ENCODE results near the gene SNAI1. TPM values are rescaled to one million over a fixed set of nuclear protein-coding genes. Genes with fewer than 3 reads are reported as not detected.
"Not testable (repeated sequence)": the region's sequence is repeated elsewhere in the genome, so short reads cannot be mapped to it uniquely, and the experiment has no call there.

The SNAI1 gene
- total RNA-seq, 1 donor from 2014 or later = 2.3 TPM

DNA sequence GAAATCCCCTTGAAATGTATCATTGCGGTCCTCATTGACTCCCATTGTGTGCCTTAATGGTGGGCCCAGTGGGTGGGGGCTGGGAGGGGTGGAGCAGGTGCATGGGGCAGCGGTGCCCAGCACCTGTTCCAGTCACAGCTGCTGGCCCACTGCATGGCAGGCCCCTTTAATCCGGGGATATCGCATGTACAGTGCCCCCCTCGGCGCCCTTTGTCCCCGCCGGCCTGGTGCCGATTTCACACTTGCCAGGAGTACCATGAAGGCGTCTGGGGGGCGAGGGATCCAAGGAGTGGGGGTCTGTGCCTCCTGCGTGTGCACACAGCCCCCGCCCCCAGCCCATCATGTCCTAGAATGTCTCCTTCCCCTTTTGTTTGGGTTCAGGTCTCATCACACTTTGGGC lies 2.8 kb downstream of the SNAI1 start:
- H3K4me3 Mint-ChIP-seq = no peak overlapping the region
- no peak for DNase-seq
- peaks cover 21% of the 10 kb centered on the region for H3K4me1 Mint-ChIP-seq
- H3K36me3 Mint-ChIP-seq (ENCODE audit: low read depth) = no peaks in the 10 kb centered on the region
- peaks cover 21% of the 10 kb centered on the region for H3K27me3 Mint-ChIP-seq
- intact Hi-C loops (cut with micrococcal nuclease) = no loop called here
- H3K27ac Mint-ChIP-seq = no peak overlapping the region
- no peaks in the 10 kb centered on the region for H3K9me3 Mint-ChIP-seq

DNA sequence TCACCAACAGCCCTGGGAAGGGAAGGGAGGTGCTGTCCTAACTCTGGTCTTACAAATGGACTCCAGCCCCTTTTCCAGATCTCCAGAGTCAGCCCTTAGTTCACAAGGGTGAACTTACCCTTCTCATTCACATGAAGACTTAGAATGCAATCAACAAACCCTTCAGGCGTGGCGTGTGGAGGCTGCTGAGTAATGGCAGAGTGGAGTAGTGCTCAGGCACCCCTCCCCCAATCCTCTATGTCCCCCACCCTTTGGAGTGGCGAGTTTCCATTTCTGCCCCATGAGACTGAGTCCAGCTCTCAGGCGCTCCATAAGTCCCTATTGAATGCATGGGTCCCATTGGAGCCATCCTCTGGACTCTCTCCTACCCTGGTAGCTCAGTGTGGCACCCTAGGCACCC lies 3.3 kb downstream of the SNAI1 start:
- Mint-ChIP-seq H3K4me1 (peaks cover 21% of the 10 kb centered on the region), H3K27me3 (peaks cover 18% of the 10 kb centered on the region), H3K27ac (no peak overlapping the region), H3K4me3 (no peak overlapping the region), H3K36me3 (ENCODE audit: low read depth) (no peaks in the 10 kb centered on the region), H3K9me3 (no peaks in the 10 kb centered on the region)
- intact Hi-C loops (cut with micrococcal nuclease) = no loop called here
- DNase-seq = no peak

DNA sequence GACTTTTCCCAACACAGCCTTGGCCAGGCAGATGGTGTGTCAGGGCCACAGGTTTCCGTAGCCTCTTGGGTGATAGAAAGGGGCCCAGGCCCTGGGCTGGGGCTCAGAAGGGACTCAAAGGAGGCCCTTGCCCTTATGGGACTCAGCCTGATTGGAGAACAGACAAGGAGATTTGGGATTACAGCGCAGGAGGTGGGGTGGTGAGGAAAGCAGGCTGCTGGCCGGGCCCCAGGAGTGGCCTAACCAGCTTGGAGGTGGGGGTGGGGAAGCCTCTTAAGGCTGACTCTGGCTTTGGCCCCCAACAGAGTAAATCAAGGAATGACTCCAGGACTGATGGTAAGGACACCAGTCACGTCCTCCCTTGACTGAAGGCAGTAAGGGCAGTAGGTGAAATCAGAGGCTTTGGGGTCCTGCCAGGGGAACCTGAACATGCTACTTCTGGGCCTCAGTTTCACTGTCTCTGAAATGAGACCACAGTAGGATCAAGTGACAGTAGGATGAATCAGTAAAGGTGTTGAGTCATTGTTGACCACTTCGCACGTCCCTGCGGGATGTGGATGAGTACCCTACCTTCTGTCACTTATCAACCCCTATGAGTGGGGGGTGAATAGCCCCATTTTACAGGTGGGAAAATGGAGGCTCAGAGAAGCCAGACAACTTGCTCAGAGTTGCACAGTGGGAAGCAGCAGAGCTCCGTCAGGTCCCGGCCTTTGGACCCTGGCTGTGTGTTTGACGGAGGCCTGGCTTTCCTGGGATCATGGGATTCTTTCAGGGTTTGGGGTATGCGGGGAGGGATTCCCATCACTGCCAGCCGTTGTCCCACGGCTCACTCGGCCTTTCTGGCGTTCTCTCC lies 4.5 kb downstream of the SNAI1 start:
- no peaks in the 10 kb centered on the region for H3K36me3 Mint-ChIP-seq (ENCODE audit: low read depth)
- DNase-seq = no peak
- H3K27ac Mint-ChIP-seq = no peak overlapping the region
- H3K27me3 Mint-ChIP-seq = peaks cover 9% of the 10 kb centered on the region
- H3K4me3 Mint-ChIP-seq = no peak overlapping the region
- intact Hi-C loops (cut with micrococcal nuclease) = no loop called here
- H3K4me1 Mint-ChIP-seq = peaks cover 18% of the 10 kb centered on the region
- H3K9me3 Mint-ChIP-seq = no peaks in the 10 kb centered on the region

DNA sequence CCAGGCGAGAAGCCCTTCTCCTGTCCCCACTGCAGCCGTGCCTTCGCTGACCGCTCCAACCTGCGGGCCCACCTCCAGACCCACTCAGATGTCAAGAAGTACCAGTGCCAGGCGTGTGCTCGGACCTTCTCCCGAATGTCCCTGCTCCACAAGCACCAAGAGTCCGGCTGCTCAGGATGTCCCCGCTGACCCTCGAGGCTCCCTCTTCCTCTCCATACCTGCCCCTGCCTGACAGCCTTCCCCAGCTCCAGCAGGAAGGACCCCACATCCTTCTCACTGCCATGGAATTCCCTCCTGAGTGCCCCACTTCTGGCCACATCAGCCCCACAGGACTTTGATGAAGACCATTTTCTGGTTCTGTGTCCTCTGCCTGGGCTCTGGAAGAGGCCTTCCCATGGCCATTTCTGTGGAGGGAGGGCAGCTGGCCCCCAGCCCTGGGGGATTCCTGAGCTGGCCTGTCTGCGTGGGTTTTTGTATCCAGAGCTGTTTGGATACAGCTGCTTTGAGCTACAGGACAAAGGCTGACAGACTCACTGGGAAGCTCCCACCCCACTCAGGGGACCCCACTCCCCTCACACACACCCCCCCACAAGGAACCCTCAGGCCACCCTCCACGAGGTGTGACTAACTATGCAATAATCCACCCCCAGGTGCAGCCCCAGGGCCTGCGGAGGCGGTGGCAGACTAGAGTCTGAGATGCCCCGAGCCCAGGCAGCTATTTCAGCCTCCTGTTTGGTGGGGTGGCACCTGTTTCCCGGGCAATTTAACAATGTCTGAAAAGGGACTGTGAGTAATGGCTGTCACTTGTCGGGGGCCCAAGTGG lies 5.3 kb downstream of the SNAI1 start:
- H3K9me3 Mint-ChIP-seq = no peaks in the 10 kb centered on the region
- no peak overlapping the region for H3K27ac Mint-ChIP-seq
- H3K4me1 Mint-ChIP-seq = peaks cover 13% of the 10 kb centered on the region
- DNase-seq = no peak
- intact Hi-C loops (cut with micrococcal nuclease) = no loop called here
- no peaks in the 10 kb centered on the region for H3K36me3 Mint-ChIP-seq (ENCODE audit: low read depth)
- H3K27me3 Mint-ChIP-seq = peaks cover 8% of the 10 kb centered on the region
- no peak overlapping the region for H3K4me3 Mint-ChIP-seq

DNA sequence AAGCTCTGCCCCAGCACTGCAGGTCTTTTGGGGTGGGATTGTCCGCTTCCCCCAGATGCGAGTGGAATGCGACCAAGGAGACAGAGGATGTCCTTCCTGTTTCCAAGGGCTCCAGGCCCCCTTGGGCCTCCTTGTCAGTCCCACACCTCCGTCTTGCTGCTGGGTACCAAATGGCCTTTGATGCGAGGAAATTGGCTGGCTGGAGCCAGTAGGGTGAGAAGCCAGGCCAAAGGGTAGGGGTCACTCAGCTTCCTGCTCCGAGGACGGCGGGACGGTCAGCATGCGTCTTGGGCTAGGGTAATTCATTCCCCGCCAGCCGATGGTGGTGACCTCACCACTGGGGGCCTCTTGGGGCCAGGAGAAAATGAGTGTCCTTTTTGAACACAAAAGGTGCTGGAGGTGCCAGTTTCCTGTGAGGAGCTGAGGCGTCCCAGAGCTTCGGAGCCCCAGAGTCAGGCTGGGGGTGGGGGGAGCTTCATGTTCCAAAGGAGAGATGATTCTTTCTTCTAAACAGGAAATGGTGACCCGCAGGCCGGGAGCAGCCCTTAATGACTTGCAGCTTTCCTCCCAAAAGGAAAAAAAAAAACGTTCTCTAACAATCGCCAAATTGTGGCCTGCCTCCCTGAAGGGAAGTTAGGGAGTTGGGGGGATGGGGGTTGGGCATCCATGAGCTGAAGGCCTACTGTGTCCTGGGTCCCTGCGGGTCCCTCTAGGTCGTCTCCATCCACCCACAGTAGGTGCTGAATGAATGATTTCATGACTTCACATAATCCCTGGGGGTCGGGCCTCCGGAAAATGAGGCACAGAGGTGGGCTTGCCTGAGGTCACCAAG lies 6.7 kb downstream of the SNAI1 start:
- H3K4me3 Mint-ChIP-seq = no peak overlapping the region
- intact Hi-C loops (cut with micrococcal nuclease) = no loop called here
- peaks cover 8% of the 10 kb centered on the region for H3K4me1 Mint-ChIP-seq
- no peaks in the 10 kb centered on the region for H3K9me3 Mint-ChIP-seq
- H3K27ac Mint-ChIP-seq = no peak overlapping the region
- no peaks in the 10 kb centered on the region for H3K36me3 Mint-ChIP-seq (ENCODE audit: low read depth)
- H3K27me3 Mint-ChIP-seq = peaks cover 9% of the 10 kb centered on the region
- no peak for DNase-seq

DNA sequence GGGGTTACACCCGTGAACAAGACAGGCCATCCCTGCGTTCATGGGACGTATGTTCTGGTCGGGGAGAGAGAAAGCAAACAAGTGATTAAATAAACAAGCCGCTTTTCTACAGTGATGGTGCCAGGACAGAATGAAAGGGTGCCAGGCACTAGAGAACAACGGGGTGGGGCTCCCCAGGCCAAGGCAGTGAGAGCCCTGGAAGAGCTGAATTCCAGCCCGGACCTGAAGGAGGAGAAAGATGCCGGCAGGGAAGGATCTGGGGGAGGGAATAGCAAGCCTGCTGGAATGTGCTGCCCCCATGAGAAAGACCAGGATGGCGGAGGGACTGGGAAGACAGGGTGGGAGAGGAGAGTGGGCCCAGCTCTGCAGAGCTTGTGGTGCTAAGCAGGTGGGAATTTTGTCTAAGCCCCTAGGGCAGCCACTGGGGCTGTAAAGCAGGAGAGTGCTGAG lies 7.5 kb downstream of the SNAI1 start:
- Mint-ChIP-seq H3K4me3 (no peak overlapping the region), H3K9me3 (no peaks in the 10 kb centered on the region), H3K36me3 (ENCODE audit: low read depth) (no peaks in the 10 kb centered on the region), H3K4me1 (peaks cover 8% of the 10 kb centered on the region), H3K27ac (no peak overlapping the region), H3K27me3 (peaks cover 12% of the 10 kb centered on the region)
- DNase-seq = no peak
- intact Hi-C loops (cut with micrococcal nuclease) = no loop called here

DNA sequence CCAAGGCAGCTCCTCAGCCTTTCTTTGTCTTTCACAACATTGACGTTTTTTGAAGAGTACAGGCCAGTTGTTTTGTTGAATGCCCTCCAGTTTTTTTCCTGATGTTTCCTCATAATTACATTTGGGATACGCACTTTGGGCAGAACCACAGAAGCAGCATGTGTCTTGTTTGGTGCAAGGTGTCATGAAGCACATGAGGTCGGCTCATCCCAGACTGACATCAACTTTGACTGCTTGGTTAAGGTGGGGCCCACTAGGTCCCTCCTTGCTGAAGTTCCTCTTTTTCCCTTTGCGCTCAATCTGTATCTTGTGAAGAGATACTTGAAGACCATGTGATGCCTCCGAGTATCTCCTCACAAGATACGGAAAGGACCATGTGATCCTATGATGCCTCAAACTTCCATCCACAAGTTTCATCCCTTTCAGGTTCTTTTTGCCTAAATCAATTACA lies 10.5 kb downstream of the SNAI1 start:
- Mint-ChIP-seq H3K4me3 (no peak overlapping the region), H3K36me3 (ENCODE audit: low read depth) (no peaks in the 10 kb centered on the region), H3K9me3 (no peaks in the 10 kb centered on the region), H3K4me1 (peaks cover 8% of the 10 kb centered on the region), H3K27me3 (peaks cover 15% of the 10 kb centered on the region), H3K27ac (no peak overlapping the region)
- DNase-seq = no peak
- intact Hi-C loops (cut with micrococcal nuclease) = no loop called here

DNA sequence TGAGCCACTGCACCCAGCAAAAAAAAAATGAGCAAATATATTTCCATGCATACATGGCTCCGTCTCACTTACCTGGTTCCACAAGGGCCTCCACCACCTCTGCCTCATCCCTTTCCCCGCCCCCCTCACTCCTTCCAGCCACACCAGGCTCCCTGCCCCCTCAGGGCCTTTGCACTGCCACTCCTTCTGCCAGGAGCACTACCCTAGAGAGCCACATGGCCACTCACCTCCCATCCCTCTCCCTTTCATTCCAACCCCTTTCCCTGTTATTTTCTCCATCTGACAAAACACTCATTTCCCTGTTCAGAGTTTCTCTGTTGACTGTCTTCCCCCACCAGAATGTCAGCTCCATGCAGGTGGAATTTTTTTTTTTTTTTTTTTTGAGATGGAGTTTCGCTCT lies 12.8 kb downstream of the SNAI1 start:
- no peak for DNase-seq
- Mint-ChIP-seq H3K27me3 (peaks cover 13% of the 10 kb centered on the region), H3K4me1 (peaks cover 1% of the 10 kb centered on the region), H3K4me3 (no peak overlapping the region), H3K9me3 (no peaks in the 10 kb centered on the region), H3K27ac (no peak overlapping the region), H3K36me3 (ENCODE audit: low read depth) (no peaks in the 10 kb centered on the region)
- intact Hi-C loops (cut with micrococcal nuclease) = no loop called here

DNA sequence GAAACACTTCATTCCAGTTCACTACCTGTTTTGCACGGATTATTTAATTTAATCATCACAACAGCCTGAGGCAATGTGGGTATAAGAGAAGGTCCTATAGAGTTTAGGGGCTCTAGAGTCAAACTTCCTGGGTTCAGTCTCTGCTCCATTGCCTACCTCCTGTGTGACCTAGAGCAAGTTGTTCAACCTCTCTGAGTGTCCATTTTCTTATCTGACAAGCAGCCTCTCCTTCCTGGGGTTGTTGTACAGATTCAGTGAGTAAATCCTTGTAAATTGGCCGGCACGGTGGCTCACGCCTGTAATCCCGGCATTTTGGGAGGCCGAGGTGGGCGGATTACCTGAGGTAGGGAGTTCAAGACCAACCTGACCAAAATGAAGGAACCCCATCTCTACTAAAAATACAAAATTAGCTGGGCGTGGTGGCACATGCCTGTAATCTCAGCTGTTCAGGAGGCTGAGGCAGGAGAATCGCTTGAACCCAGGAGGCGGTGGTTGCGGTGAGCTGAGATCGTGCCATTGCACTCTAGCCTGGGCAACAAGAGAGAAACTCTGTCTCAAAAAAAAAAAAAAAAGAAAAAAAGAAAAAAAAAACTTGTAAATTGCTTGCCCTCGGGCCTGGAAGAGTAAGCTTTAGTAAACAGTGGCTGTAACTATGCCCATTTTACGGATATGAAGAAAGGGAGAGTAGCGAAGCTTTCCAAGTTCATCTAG lies 15.9 kb downstream of the SNAI1 start:
- DNase-seq; H3K27me3 Mint-ChIP-seq; H3K9me3 Mint-ChIP-seq; H3K4me3 Mint-ChIP-seq; H3K36me3 Mint-ChIP-seq (ENCODE audit: low read depth); H3K27ac Mint-ChIP-seq; intact Hi-C loops (cut with micrococcal nuclease): not testable (repeated sequence)
- peaks cover 10% of the 10 kb centered on the region for H3K4me1 Mint-ChIP-seq

DNA sequence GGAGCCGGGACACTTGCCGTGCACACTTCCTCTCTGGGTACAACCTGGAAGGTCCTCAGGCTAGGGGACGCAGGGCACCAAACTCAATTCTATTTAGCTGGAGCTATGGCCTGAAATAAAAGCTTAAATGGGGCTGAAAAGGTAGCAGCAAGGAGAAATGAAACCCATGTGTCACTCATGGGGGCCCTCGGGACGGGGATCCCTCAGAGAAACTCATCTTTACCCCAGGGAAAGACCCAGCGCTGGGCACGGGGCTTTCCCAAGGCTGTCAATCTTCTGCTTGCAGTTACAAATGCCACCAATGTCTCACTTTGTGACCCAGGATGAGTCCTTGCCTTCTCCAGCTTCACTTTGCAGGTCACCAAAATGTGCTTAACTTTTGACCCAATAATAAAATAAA lies 16.5 kb downstream of the SNAI1 start:
- Mint-ChIP-seq H3K4me3 (no peak overlapping the region), H3K36me3 (ENCODE audit: low read depth) (no peaks in the 10 kb centered on the region), H3K9me3 (no peaks in the 10 kb centered on the region), H3K4me1 (peaks cover 10% of the 10 kb centered on the region), H3K27me3 (peaks cover 8% of the 10 kb centered on the region), H3K27ac (no peak overlapping the region)
- DNase-seq = no peak
- intact Hi-C loops (cut with micrococcal nuclease) = no loop called here

DNA sequence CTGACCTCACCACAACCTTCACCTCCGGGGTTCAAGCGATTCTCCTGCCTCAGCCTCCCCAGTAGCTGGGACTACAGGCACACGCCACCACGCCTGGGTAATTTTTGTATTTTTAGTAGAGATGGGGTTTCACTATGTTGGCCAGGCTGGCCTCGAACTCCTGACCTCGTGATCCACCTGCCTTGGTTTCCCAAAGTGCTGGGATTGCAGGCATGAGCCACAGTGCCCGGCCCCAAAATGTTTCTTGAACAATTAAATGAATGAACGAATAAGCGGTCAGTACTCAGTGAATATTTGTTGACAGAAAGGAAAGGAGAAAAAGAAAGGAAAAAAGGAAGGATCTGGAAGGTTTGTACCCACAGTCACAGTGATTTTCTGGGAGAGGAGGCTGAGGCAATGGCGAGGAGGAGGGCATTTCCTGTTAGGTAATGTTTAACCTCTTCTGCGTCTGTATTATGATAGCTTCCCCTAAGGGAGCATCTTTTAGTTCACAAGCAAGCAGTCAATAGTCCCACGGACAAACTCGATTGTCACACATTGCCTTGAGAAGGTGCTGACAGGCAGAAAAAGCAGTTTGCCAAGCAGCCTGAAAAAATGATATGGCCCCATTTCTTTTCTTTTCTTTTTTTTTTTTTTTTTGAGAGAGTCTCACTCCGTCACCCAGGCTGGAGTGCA lies 17.9 kb downstream of the SNAI1 start:
- H3K27me3 Mint-ChIP-seq; DNase-seq; H3K36me3 Mint-ChIP-seq (ENCODE audit: low read depth); H3K4me3 Mint-ChIP-seq; intact Hi-C loops (cut with micrococcal nuclease); H3K9me3 Mint-ChIP-seq; H3K27ac Mint-ChIP-seq: not testable (repeated sequence)
- peaks cover 21% of the 10 kb centered on the region for H3K4me1 Mint-ChIP-seq

DNA sequence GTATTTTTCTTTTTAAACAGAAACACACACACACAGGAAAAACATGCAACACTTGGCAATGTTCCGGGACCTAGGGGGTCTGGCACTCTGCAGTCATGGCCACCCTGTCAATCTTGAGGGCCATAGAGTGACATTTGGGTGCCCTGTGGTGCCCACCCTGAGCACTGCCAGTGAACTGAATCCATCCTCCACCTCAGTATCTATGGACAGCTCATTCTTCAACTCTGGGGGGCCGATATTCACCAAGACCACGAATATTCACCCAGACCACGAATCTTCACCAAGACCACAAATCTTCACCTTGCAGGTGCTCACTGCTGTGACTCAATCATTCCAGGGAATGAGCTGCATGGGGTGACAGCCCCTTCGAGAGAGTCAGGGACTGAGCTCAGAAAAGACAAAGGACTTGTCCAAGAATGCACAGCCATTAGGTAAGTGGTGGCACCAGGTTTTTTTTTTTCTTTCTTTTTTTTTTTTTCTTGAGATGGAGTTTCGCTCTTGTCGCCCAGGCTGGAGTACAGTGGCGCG lies 19.1 kb downstream of the SNAI1 start:
- no peak for DNase-seq
- intact Hi-C loops (cut with micrococcal nuclease) = no loop called here
- Mint-ChIP-seq H3K27ac (no peak overlapping the region), H3K27me3 (peaks cover 5% of the 10 kb centered on the region), H3K9me3 (no peaks in the 10 kb centered on the region), H3K4me1 (peaks cover 23% of the 10 kb centered on the region), H3K4me3 (no peak overlapping the region), H3K36me3 (ENCODE audit: low read depth) (no peaks in the 10 kb centered on the region)
